ENCODE results near the gene FAM117A.

DNA sequence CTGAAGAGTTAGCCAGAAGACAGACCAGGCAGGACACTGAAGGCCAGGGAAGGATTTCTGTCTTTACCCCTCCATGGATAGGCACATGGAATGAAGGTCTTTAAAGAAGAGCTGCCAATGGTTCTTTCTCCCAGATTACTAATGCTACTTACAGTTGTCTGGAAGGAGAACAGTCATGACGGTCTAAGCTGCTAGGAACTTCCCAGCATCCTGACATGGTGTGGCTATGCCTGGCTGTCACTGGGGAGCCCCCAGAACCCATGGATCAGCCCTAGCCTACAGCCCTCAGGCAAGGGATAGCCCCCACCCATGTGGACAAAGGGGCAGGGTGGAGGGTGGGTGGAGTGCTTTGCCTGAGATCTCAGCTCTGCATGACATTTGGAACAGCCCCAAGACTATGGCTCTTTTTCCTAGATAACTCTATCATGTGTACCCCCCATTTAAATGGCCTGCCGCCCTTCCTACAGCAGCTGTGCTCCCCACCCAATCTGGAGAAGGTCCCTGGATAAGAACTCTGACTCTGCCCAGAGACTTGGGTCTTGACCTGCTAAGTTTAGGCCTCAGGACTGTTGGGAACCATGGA lies 15.3 kb upstream of the FAM117A start:
- TF ChIP-seq POLR2A (IDR thresholded peaks at IDR 0.05; ENCODE audit: low read depth, low read length) (no peak), POLR2AphosphoS5 (IDR thresholded peaks at IDR 0.05; ENCODE audit: low read depth, low read length) (no peak)

Data from GM12892 (cell line).